Activated naive CD8-positive, alpha-beta T cell treated with anti-CD3 and anti-CD28 coated beads, Interleukin-2, amount 50 U/mL, for 16 hours (primary cell): ENCODE data around the gene FRAS1.

Source experiments
- DNase-seq: peaks from one replicate; pipeline ENCODE4 v3.0.0-alpha.2; 2020; ENCODE audit warnings: low read depth, low spot score

Gene FRAS1

DNA sequence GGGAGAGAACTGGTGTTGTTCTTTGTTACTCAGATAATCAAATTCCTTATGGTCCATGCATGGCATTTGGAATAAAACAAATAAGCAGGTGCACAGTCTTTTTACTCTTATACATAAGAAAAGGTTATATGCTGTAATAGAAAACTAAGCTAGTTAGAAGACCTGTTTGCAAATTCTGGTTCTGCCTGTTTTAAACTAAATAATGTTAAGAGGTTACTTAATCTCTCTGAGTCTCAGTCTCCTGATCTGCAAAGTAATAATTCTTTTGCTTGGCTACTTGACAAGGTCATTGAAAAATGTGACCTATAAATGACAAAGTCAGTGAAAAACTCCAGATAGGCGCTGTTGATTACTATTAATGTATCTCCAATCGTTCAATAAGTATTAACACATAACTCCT, 451.9 kb downstream of the FRAS1 start:
- DNase-seq, result no peak

- no peak for DNase-seq
These were observed 453.0 kb downstream of the FRAS1 start for GRCh38 chr4:78510108-78510507.

- no peak for DNase-seq
These were observed 453.6 kb downstream of the FRAS1 start for GRCh38 chr4:78510681-78511080.

DNA sequence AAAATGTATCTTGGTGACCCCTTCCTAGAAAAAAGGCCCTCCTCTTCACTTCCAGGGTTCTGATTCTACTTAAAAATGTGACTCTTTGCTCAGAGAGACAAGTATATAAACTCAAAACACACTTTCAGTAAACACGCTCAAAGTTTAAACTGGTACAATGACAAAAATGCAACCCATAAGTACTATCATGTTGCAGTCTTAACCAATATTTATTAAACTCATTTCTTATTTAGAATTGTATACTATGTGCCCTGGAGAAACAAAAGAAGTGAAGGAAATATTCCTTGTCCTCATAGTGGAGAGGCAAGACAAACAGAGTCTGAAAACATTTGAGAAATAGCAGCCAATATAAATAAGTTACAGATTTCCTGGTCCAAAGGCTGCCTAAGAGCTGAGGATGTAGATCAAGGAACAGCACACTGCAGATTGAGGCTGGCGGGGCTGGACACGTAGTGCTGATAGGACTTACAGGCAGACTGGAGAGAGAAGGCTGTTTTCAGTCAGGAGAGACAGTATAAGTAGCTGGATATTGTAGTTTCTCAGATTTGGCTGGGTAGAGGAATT, 455.3 kb downstream of the FRAS1 start:
- no peak for DNase-seq

- DNase-seq, result no peak
These were observed 456.4 kb downstream of the FRAS1 start for GRCh38 chr4:78513411-78513975.

DNA sequence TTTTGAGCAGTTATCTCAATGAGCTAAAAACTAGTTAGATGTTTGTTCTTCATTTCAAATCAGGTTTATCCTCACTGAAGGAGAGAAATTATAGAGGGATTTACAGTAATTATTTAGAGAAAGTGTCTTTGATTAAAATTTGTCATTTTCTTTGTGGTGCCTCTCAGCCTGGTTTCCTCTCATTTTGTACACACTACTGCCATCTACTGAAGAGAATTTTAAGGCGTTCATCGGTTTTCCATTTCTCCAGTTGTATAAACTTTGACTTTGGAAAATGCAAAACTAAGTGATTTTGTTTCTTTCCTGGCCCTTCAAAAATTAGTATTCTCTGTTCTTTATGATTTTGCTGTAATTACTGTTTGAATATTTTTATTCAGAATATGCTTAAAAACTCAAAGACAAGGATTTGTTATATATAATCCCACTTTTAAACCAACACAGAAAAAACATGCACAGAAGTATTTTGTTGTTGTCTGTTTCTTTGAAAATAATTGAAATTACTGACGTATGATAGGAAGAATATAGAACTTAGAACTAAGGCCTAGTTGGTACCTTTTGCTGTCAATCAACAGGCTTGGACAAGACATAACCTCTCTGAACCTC, 460.0 kb downstream of the FRAS1 start:
- DNase-seq, result no peak

DNA sequence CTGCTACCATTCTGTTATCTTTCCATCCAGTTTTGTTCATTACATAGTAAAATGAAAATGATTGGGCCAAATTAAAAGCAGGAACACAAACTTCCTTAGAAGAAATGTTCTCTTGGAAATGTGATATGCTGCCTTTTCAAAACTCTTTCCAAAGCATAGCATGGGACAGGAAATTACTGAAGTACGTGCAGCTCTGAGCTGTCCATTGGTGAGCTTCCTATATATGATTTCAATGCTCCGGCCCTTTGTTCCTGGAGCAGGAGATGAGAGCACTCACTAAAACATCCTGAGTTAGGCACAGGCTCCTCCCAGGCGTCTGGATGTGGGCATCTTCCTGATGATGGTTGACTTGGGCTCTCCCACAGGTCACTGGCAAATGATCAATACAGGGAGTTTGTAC, 461.4 kb downstream of the FRAS1 start:
- DNase-seq, result no peak

DNA sequence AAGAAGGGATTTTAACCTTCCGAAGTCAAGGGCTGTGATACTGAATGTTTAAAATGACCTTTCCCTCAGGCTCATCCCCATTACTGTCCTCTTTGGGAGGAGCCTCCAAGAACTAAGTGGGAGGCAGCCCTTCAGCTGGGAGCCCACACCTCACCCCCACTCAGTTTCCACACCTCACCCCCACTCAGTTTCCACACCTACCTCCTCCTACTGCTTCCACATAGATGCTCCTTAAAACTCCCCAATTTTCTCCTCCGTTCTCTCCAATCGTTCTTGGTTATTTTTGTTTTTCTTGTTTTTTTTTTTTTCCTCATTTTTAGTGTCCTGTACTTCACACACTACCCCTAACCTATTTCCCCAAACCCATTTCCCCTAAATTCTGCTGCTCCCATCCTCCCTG, 462.8 kb downstream of the FRAS1 start:
- no peak for DNase-seq

DNA sequence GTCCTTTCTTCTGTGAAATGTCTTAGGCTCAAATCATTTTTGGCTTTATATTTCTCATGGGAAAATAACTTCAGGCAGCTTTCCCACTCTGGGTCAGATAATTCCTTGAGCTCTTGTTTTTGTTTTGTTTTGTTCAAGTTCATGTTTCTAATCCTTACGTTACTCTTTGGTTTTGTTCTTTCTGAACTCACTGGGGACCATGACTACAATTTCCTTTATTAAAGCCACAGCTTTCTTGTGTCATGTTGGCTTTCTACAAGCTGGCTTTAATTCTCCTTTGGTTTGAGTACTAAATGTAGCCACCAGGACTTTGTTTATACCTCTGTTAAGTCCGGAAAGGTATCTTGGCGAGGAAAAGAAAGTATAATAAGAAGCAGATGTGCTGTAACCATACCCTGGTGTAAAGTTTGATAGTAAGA, 463.7 kb downstream of the FRAS1 start:
- DNase-seq, result no peak

GRCh38 chr4:78524009-78524408, 466.9 kb downstream of the FRAS1 start:
- no peak for DNase-seq

- DNase-seq, result no peak
These were observed 468.4 kb downstream of the FRAS1 start for GRCh38 chr4:78525559-78525958.

DNA sequence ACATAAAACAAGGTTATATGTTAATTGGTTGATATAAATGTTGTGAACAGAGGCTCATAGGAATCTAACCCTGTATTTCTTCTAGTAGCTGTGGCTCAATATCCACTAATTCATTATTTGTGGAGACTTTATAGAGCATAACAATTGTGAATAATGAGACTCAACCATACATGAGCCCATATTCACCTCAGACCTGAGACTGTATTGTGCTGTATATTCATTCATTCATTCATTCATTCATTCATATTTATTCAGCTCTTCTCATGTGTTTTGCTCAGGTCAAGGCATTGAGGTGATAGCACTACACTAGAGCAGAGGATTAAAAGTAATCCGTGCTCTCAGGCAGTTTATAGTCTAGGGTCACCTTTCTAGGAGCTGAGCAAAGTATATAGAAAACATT, 470.0 kb downstream of the FRAS1 start:
- no peak for DNase-seq

DNA sequence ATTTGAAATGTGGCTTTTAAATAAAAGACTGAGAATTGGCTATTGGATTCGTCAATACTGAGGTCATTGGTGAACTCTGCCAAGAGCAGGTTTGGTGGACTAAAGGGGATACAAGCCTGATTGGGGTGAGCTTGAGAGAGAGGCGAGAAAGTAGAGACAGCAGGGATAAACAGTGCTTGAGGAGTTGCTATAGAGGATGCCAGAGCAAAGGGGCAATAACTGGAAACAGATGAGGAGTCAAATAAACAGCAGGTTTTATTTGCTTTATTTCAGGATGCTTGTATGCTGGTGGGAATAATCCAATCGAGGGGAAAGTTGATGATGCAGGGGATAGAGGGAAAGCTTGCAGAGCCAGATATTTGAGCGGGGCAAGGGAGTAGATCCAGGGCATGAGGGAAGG, 470.4 kb downstream of the FRAS1 start:
- DNase-seq, result no peak

GRCh38 chr4:78528327-78528726, 471.2 kb downstream of the FRAS1 start:
- no peak for DNase-seq

DNA sequence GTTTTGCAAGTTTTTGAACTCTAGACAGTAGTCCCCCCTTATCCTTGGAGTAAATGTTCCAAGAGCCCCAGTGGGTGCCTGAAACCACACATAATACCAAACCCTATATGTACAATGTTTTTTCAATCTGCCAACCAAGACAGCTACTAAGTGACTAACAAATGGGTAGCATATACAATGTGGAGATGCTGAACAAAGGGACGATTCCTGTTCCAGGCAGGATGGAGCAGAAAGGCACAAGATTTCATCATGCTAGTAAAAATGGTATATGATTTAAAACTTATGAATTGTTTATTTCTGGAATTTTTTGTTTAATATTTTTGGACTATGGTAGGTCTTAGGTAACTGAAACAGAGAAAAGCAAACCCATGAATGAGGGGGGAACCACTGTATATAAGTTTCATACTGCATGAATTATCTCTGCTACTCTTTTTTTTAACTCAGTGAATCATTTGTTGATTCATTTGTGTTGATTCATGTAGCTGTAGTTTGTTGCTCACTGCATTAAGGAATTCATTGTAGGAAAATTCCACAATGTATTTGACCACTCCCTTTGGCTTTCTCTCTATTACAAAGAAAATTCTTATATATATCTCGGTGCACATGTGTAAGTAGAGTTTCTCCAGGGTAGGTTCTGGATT, 472.6 kb downstream of the FRAS1 start:
- DNase-seq, result no peak

DNA sequence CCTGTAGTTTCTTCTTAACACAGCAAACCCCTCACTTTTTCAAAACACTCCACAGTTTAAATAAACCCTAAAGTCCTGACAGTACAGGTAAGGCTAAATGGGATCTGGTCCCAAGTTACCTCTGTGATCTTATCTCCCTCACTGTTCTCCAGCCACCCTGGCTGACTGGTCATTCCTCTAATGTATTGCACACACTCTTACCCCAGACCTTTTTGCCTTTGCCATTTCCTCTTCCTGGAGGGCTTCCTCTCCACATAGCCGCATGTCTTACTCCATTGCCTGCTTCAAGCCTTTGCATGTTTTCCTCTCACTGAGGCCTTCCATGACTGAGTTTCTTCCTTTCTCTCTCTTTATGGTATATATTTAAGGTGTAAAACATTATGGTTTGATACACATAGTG, 474.9 kb downstream of the FRAS1 start:
- no peak for DNase-seq

GRCh38 chr4:78533854-78534253, 476.7 kb downstream of the FRAS1 start:
- DNase-seq, result no peak

DNA sequence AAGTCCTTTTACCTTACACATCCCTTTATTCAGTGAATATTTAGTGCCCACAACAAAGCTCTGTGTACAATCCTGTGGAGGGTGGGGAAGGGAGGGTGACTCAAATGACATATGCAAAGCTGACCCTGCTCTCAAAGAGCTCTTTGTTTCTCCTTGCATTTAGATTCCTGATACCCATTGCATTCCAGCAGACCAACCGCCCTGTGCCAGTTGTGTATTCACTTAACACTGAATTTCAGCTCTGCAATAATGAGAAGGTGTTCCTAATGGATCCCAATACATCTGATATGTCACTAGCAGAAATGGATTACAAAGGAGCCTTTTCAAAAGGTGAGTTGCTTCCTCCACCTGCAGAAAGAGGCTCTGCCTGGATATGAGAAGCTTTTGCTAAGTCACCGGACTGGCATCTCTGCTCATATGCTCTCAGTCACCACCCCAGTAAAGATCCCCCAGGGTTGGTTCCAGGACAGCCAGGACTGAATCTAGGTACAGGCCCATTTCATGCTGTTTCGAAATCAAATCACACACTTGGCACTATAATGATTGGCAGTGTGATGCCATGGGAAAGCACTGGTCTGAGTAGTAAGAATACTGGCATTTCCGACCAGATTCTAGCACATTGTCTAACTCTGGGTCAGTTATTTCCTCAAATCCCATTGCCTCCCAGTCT, 477.3 kb downstream of the FRAS1 start:
- DNase-seq, result no peak

- no peak for DNase-seq
These were observed 485.2 kb downstream of the FRAS1 start for GRCh38 chr4:78542373-78542772.

GRCh38 chr4:78543424-78544125, 486.5 kb downstream of the FRAS1 start:
- no peak for DNase-seq

GRCh38 chr4:78544678-78545077, 487.6 kb downstream of the FRAS1 start:
- DNase-seq, result no peak
